Activated naive CD4-positive, alpha-beta T cell treated with anti-CD3 and anti-CD28 coated beads, Interleukin-2, amount 10 ng/mL, durations not matched to agents 7 days and 5 days (primary cell): ENCODE measurements around the gene SAPCD2.

Experiments used
- CTCF ChIA-PET: fragments of 350-600 bp; sonication (Branson Sonifier 250); formaldehyde crosslinking; loops from one replicate; lab custom pipeline; 2021; ENCODE audit warnings: antibody characterized with exemption; lab: Charles Lee
- DNase-seq: peaks from one replicate; pipeline ENCODE4 v3.0.0-alpha.2; 2020
- H3K27ac Mint-ChIP-seq: one replicate; pipeline ENCODE4 v1.8.0; 2021; ENCODE audit warnings: mild to moderate bottlenecking, moderate library complexity, mixed read lengths
- H3K27me3 Mint-ChIP-seq: one replicate; pipeline ENCODE4 v1.8.0; 2021; ENCODE audit warnings: mild to moderate bottlenecking, mixed read lengths
- H3K36me3 Mint-ChIP-seq: one replicate; pipeline ENCODE4 v1.8.0; 2021; ENCODE audit warnings: mixed read lengths
- H3K4me1 Mint-ChIP-seq: one replicate; pipeline ENCODE4 v1.8.0; 2021; ENCODE audit warnings: mixed read lengths
- H3K4me3 Mint-ChIP-seq: one replicate; pipeline ENCODE4 v1.8.0; 2021; ENCODE audit warnings: mild to moderate bottlenecking, moderate library complexity, mixed read lengths
- H3K9me3 Mint-ChIP-seq: one replicate; pipeline ENCODE4 v1.8.0; 2021; ENCODE audit warnings: mixed read lengths

SAPCD2 gene

GRCh38 chr9:137110911-137111787, 40.8 kb upstream of the SAPCD2 start:
- no peaks in the 10 kb centered on the region for H3K9me3 Mint-ChIP-seq
- no peaks in the 10 kb centered on the region for H3K27me3 Mint-ChIP-seq
- H3K27ac Mint-ChIP-seq, result no peak overlapping the region
- no peak for DNase-seq
- no peak overlapping the region for H3K4me3 Mint-ChIP-seq
- peaks cover 8% of the 10 kb centered on the region for H3K4me1 Mint-ChIP-seq
- CTCF ChIA-PET, result no interaction called here
- peaks cover 8% of the 10 kb centered on the region for H3K36me3 Mint-ChIP-seq

- Mint-ChIP-seq H3K9me3 (no peaks in the 10 kb centered on the region), H3K4me1 (peaks cover 8% of the 10 kb centered on the region), H3K27me3 (no peaks in the 10 kb centered on the region), H3K4me3 (no peak overlapping the region), H3K27ac (no peak overlapping the region), H3K36me3 (peaks cover 12% of the 10 kb centered on the region)
- CTCF ChIA-PET, result no interaction called here
- DNase-seq, result no peak
These were observed 40.0 kb upstream of the SAPCD2 start for GRCh38 chr9:137110147-137110910.

DNA sequence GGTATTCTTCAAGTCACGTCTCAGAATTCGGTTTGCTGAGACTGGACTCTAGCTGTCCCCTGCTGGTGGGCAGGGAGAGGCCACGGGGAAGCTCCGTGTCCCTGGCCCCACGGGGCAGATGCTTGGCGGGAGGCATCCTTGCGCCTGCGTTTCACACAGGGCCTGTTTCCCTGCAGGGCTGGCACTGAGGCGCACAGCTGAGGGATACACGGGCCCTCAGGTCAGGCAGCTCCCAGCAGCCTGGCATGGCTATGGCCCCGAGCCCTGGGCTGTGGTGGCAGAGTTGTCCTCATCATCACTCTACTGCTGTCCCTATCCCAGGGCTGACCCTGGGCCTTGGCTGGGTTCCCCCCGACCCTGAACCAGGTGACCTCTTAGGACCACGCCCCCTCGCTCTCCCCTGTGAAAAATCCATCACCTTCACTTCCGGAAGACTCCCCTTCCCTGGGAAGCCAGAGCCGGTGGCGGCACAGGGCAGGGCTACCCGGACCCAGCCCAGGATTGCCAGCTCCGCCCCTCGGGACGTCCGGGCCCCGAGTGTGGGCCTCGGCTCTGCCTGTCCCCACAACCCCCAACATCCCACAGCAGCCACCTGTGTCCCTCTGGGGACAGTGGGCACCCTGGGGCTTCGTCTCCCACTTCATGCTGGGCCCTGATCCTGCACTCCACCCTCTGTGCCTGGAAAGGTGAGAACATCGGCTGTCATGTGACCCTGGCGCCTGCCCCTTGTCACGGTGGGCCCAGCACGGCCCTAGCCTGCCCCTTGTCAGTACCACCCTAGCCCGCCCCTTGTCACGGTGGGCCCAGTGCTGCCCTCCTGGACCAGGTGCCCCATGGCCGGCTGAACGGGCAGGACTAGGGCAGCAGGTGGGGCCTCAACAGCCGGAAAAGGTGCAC, 39.1 kb upstream of the SAPCD2 start:
- Mint-ChIP-seq H3K9me3 (no peaks in the 10 kb centered on the region), H3K27me3 (no peaks in the 10 kb centered on the region), H3K36me3 (peaks cover 12% of the 10 kb centered on the region)

DNA sequence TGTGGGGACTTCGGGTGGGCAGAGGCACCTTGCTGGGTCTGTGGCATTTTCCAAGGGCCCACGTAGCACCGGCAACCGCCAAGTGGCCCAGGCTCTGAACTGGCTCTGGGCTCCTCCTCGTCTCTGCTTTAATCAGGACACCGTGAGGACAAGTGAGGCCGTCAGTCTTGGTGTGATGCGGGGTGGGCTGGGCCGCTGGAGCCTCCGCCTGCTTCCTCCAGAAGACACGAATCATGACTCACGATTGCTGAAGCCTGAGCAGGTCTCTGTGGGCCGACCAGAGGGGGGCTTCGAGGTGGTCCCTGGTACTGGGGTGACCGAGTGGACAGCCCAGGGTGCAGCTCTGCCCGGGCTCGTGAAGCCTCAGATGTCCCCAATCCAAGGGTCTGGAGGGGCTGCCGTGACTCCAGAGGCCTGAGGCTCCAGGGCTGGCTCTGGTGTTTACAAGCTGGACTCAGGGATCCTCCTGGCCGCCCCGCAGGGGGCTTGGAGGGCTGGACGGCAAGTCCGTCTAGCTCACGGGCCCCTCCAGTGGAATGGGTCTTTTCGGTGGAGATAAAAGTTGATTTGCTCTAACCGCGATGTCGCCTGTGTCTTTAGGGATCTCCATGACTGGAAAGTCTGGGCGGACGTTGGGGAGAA, 38.4 kb upstream of the SAPCD2 start:
- Mint-ChIP-seq H3K27ac (no peak overlapping the region), H3K27me3 (no peaks in the 10 kb centered on the region), H3K9me3 (no peaks in the 10 kb centered on the region), H3K4me3 (no peak overlapping the region), H3K4me1 (peaks cover 8% of the 10 kb centered on the region), H3K36me3 (peaks cover 12% of the 10 kb centered on the region)
- no peak for DNase-seq
- CTCF ChIA-PET, result no interaction called here

More for the DNA sequence above, 39.1 kb upstream of the SAPCD2 start:
- CTCF ChIA-PET, result no interaction called here
- no peak overlapping the region for H3K27ac Mint-ChIP-seq
- peaks cover 8% of the 10 kb centered on the region for H3K4me1 Mint-ChIP-seq
- H3K4me3 Mint-ChIP-seq, result no peak overlapping the region
- no peak for DNase-seq

DNA sequence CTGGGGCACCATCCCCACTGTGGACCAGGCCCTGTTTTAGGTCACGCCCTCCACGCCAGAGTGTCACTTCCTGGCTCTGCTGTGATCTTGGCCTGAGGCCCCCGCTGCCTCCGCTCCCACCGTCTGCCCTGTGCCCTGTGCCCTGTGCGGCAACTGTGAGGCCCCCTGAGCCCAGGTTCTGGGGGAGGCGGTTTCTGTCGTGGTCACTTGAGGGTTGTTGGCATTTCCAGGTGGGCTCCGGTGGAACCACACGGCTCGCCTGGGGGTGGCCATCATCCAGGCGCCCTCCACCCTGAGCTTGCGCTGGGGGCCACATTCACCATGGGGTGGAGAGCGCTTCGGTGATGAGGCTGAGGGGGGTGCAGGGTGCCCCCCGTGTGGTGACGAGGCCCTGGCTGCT, 37.6 kb upstream of the SAPCD2 start:
- H3K9me3 Mint-ChIP-seq, result no peaks in the 10 kb centered on the region
- H3K27me3 Mint-ChIP-seq, result no peaks in the 10 kb centered on the region
- H3K27ac Mint-ChIP-seq, result no peak overlapping the region
- no peak for DNase-seq
- CTCF ChIA-PET, result interaction anchor here (0.6 kb wide), 1 partner anchor 41 kb away, joined by 3 read pairs; no protein-coding TSS in a partner anchor
- peaks cover 2% of the 10 kb centered on the region for H3K4me1 Mint-ChIP-seq
- H3K36me3 Mint-ChIP-seq, result peaks cover 10% of the 10 kb centered on the region
- H3K4me3 Mint-ChIP-seq, result no peak overlapping the region

- CTCF ChIA-PET, result interaction anchor here (0.6 kb wide), 1 partner anchor 42 kb away, joined by 3 read pairs; no protein-coding TSS in a partner anchor
- H3K4me1 Mint-ChIP-seq, result no peaks in the 10 kb centered on the region
- H3K27me3 Mint-ChIP-seq, result no peaks in the 10 kb centered on the region
- no peaks in the 10 kb centered on the region for H3K9me3 Mint-ChIP-seq
- DNase-seq, result no peak
- H3K4me3 Mint-ChIP-seq, result no peak overlapping the region
- peaks cover 8% of the 10 kb centered on the region for H3K36me3 Mint-ChIP-seq
- no peak overlapping the region for H3K27ac Mint-ChIP-seq
These were observed 37.1 kb upstream of the SAPCD2 start for GRCh38 chr9:137107312-137107921.

GRCh38 chr9:137106662-137107250, 36.4 kb upstream of the SAPCD2 start:
- Mint-ChIP-seq H3K27ac (no peak overlapping the region), H3K9me3 (no peaks in the 10 kb centered on the region), H3K36me3 (peaks cover 8% of the 10 kb centered on the region), H3K4me3 (no peak overlapping the region), H3K4me1 (no peaks in the 10 kb centered on the region), H3K27me3 (no peaks in the 10 kb centered on the region)
- no peak for DNase-seq
- CTCF ChIA-PET, result no interaction called here

- CTCF ChIA-PET, result interaction anchor here (1.2 kb wide), 1 partner anchor 135 kb away, joined by 3 read pairs; the partner anchor contains the start of gene TUBB4B
- no peak for DNase-seq
- Mint-ChIP-seq H3K9me3 (no peaks in the 10 kb centered on the region), H3K27ac (no peak overlapping the region), H3K36me3 (peaks cover 8% of the 10 kb centered on the region), H3K27me3 (no peaks in the 10 kb centered on the region), H3K4me3 (no peak overlapping the region), H3K4me1 (no peaks in the 10 kb centered on the region)
These were observed 35.7 kb upstream of the SAPCD2 start for GRCh38 chr9:137105814-137106661.

DNA sequence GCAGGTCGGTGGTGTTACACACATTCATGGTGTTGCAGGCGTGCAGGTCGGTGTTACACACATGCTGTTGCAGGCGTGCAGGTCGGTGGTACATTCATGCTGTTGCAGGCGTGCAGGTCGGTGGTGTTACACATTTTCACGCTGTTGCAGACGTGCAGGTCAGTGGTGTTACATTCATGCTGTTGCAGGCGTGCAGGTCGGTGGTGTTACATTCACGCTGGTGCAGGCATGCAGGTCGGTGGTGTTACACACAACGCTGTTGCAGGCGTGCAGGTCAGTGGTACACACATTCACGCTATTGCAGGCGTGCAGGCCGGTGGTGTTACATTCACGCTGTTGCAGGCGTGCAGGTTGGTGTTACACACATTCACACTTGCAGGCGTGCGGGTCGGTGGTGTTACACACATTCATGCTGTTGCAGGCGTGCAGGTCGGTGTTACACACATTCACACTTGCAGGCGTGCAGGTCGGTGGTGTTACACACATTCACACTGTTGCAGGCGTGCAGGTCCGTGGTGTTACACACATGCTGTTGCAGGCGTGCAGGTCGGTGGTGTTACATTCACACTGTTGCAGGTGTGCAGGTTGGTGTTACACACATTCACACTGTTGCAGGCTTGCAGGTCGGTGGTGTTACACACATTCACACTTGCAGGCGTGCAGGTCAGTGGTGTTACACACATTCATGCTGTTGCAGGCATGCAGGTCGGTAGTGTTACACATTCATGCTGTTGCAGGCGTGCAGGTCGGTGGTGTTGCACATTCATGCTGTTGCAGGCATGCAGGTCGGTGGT, 33.0 kb upstream of the SAPCD2 start:
- CTCF ChIA-PET, result no interaction called here
- H3K36me3 Mint-ChIP-seq, result peaks cover 17% of the 10 kb centered on the region
- no peak overlapping the region for H3K4me3 Mint-ChIP-seq

GRCh38 chr9:137099231-137099630, 28.9 kb upstream of the SAPCD2 start:
- Mint-ChIP-seq H3K27ac (no peak overlapping the region), H3K9me3 (no peaks in the 10 kb centered on the region), H3K27me3 (no peaks in the 10 kb centered on the region), H3K4me1 (peaks cover 19% of the 10 kb centered on the region), H3K4me3 (no peak overlapping the region), H3K36me3 (peaks cover 25% of the 10 kb centered on the region)
- DNase-seq, result no peak
- CTCF ChIA-PET, result interaction anchor here (0.7 kb wide), 1 partner anchor 31 kb away, joined by 3 read pairs; no protein-coding TSS in a partner anchor

More for the DNA sequence above, 33.0 kb upstream of the SAPCD2 start:
- Mint-ChIP-seq H3K9me3 (no peaks in the 10 kb centered on the region), H3K4me1 (no peaks in the 10 kb centered on the region), H3K27me3 (no peaks in the 10 kb centered on the region), H3K27ac (no peak overlapping the region)
- DNase-seq, result no peak

GRCh38 chr9:137097761-137098462, 27.6 kb upstream of the SAPCD2 start:
- no peak overlapping the region for H3K4me3 Mint-ChIP-seq
- CTCF ChIA-PET, result interaction anchor here (0.6 to 3.5 kb wide), 3 partner anchors 27 to 329 kb away, joined by 3 to 27 read pairs (median 3); partner anchors contain the start of gene SAPCD2
- H3K4me1 Mint-ChIP-seq, result peaks cover 20% of the 10 kb centered on the region
- peaks cover 28% of the 10 kb centered on the region for H3K36me3 Mint-ChIP-seq
- no peak overlapping the region for H3K27ac Mint-ChIP-seq
- no peaks in the 10 kb centered on the region for H3K27me3 Mint-ChIP-seq
- DNase-seq, result no peak
- H3K9me3 Mint-ChIP-seq, result no peaks in the 10 kb centered on the region
